Occipital lobe (tissue), 2 donors: ENCODE measurements around the gene KLK1. TPM values are rescaled to one million over a fixed set of nuclear protein-coding genes. Genes with fewer than 3 reads are reported as not detected.

Source experiments
- DNase-seq: peaks from one replicate; lab custom pipeline; 2025; lab: John Stamatoyannopoulos, UW
- total RNA-seq: library from RNA; depleted of rRNA; stranded (reverse); fragments of >200 nt; gene quantifications from one replicate; pipeline ENCODE4 v1.2.3, GENCODE V29; 2014

KLK1 gene
- total RNA-seq, 1 donor from 2014 or later: not detected

- DNase-seq: no peak
Measured at GRCh38 chr19:50836543-50837195, 13.1 kb upstream of the KLK1 start.

GRCh38 chr19:50835785-50836542 lies 12.4 kb upstream of the KLK1 start:
- peak; percentile 44 for DNase-seq

- no peak for DNase-seq
Measured at GRCh38 chr19:50835103-50835784, 11.7 kb upstream of the KLK1 start.

- no peak for DNase-seq
Measured at GRCh38 chr19:50833802-50834167, 10.2 kb upstream of the KLK1 start.

- no peak for DNase-seq
Measured at GRCh38 chr19:50833117-50833801, 9.7 kb upstream of the KLK1 start, which contains the start of gene KLK15. Gene KLK15, minus strand, starts transcription at chr19:50833574. Its CDS starts 2,082 bp downstream, at chr19:50831492.

GRCh38 chr19:50832666-50833065 lies 9.1 kb upstream of the KLK1 start:
- no peak for DNase-seq

- no peak for DNase-seq
Measured at GRCh38 chr19:50831026-50831396, 7.4 kb upstream of the KLK1 start.

- DNase-seq: no peak
Measured at GRCh38 chr19:50830266-50831025, 6.9 kb upstream of the KLK1 start.

GRCh38 chr19:50829801-50830200 lies 6.2 kb upstream of the KLK1 start:
- no peak for DNase-seq

- DNase-seq: no peak
Measured at GRCh38 chr19:50827476-50827875, 3.9 kb upstream of the KLK1 start.

- DNase-seq: no peak
Measured at GRCh38 chr19:50826492-50827240, 3.1 kb upstream of the KLK1 start.

- no peak for DNase-seq
Measured at GRCh38 chr19:50822661-50823208, 852 bp downstream of the KLK1 start.

GRCh38 chr19:50821622-50822021 lies 2.0 kb downstream of the KLK1 start:
- DNase-seq: no peak

- DNase-seq: no peak
Measured at GRCh38 chr19:50821248-50821612, 2.4 kb downstream of the KLK1 start.

GRCh38 chr19:50820549-50821247 lies 2.9 kb downstream of the KLK1 start:
- DNase-seq: no peak

GRCh38 chr19:50820086-50820485 lies 3.5 kb downstream of the KLK1 start:
- no peak for DNase-seq

- no peak for DNase-seq
Measured at GRCh38 chr19:50819636-50820035, 4.0 kb downstream of the KLK1 start.

GRCh38 chr19:50818859-50819472 lies 4.6 kb downstream of the KLK1 start:
- DNase-seq: no peak
